Ascending aorta (tissue), 2 donors: Measurements from ENCODE around the gene ACTL6B. TPM values are rescaled to one million over a fixed set of nuclear protein-coding genes. Genes with fewer than 3 reads are reported as not detected.
A peak's percentile ranks its signal among the peaks of the same experiment; 100 is the strongest.

Experiments
- DNase-seq, 2 donors: peaks; one replicate each; pipeline ENCODE4 v3.0.0-alpha.2; 2019; ENCODE audit warnings: low spot score in 2 of 2
- H3K27ac ChIP-seq, 2 donors: fragments of 200-600 bp; sonication (generic); one replicate each; pipeline ENCODE4 v1.5.1; 2016 to 2017; ENCODE audit warnings: mild to moderate bottlenecking in 1 of 2
- H3K27me3 ChIP-seq: fragments of 200-600 bp; sonication (generic); one replicate; pipeline ENCODE4 v1.5.1; 2017
- H3K36me3 ChIP-seq, 2 donors: fragments of 200-600 bp; sonication (generic); one replicate each; pipeline ENCODE4 v1.5.1; 2016
- H3K4me1 ChIP-seq, 2 donors: fragments of 200-600 bp; sonication (generic); one replicate each; pipeline ENCODE4 v1.5.1; 2016 to 2017; ENCODE audit warnings: mild to moderate bottlenecking in 1 of 2
- H3K4me3 ChIP-seq, 2 donors: fragments of 200-600 bp; sonication (generic); one replicate each; pipeline ENCODE4 v1.5.1; 2016 to 2017; ENCODE audit warnings: mild to moderate bottlenecking in 1 of 2
- H3K9me3 ChIP-seq, 2 donors: fragments of 200-600 bp; sonication (generic); one replicate each; pipeline ENCODE4 v1.5.1; 2016
- CTCF ChIP-seq, 3 experiments: fragments of 200-600 bp in 2 of 3; fragments of 450-650 bp in 1 of 3; sonication (generic) in 2 of 3; IDR thresholded peaks; one replicate each; pipeline ENCODE4 v1.5.1; 2016 to 2019; ENCODE audit warnings: antibody characterized with exemption in 3 of 3, mild to moderate bottlenecking in 1 of 3, moderate library complexity in 1 of 3
- intact Hi-C: fragments of 100-400 bp; cut with DNase I; formaldehyde crosslinking; loops from one replicate; pipeline ENCODE4 v1.15.1; 2023
- total RNA-seq: library from RNA; depleted of rRNA; stranded (reverse); fragments of >200 nt; gene quantifications from one replicate; pipeline ENCODE4 v1.1.0, GENCODE V29; 2016

Gene ACTL6B
- total RNA-seq, 1 donor from 2014 or later: not detected

DNA sequence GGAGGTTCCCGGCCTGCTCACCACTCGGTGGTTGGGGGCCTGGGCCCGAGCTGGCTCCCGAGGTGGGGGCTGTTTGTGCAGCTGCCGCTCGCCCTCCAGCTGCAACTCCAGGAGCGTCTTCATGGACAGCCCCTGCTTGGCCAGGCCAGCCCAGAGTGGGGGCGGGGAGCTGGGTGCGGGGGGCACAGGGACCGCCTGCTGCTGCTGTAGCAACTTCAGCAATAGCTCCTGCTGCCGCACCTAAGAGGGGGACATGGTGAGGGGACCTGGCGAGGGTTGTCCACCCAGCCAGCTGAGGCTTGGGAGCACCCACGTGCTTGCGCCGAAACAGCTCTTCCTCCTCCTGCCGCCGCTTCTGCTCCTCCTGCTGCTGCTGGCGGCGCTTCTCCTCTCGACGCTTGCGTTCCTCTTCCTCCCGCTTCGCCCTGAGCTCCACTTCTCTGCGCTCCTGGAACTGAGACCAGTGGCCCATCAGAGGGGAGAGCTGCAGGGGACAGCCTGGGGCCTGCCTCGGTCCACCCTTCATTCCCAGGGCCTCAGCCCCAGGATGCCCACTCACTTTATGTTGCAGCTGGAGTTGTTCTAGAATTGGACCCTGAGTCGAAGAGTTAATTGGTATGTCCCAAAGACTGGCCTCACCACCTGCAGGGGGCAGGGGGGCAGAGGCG, 26.9 kb upstream of the ACTL6B start:
- no peak overlapping the region for H3K4me3 ChIP-seq
- peaks cover 77 to 91% of the 10 kb centered on the region in 2 donors for H3K36me3 ChIP-seq
- TF ChIP-seq CTCF (IDR thresholded peaks at IDR 0.05): no peak
- no peaks in the 10 kb centered on the region for H3K9me3 ChIP-seq
- H3K27ac ChIP-seq: no peak overlapping the region
- intact Hi-C loops: no loop called here
- no peaks in the 10 kb centered on the region for H3K27me3 ChIP-seq
- DNase-seq: no peak
- H3K4me1 ChIP-seq: peaks cover 0 to 4% of the 10 kb centered on the region in 2 donors

GRCh38 chr7:100682228-100682741, 26.0 kb upstream of the ACTL6B start:
- Histone ChIP-seq H3K27me3 (no peaks in the 10 kb centered on the region), H3K27ac (no peak overlapping the region), H3K4me3 (no peak overlapping the region), H3K36me3 (peaks cover 77 to 91% of the 10 kb centered on the region in 2 donors), H3K4me1 (peaks cover 0 to 4% of the 10 kb centered on the region in 2 donors), H3K9me3 (no peaks in the 10 kb centered on the region)
- intact Hi-C loops: no loop called here
- no peak for TF ChIP-seq CTCF (IDR thresholded peaks at IDR 0.05)
- no peak for DNase-seq

GRCh38 chr7:100681491-100682227, 25.4 kb upstream of the ACTL6B start:
- Histone ChIP-seq H3K4me3 (no peak overlapping the region), H3K9me3 (no peaks in the 10 kb centered on the region), H3K27ac (no peak overlapping the region), H3K36me3 (peaks cover 77 to 91% of the 10 kb centered on the region in 2 donors), H3K27me3 (no peaks in the 10 kb centered on the region), H3K4me1 (peaks cover 0 to 4% of the 10 kb centered on the region in 2 donors)
- TF ChIP-seq CTCF (IDR thresholded peaks at IDR 0.05): no peak
- no peak for DNase-seq
- intact Hi-C loops: no loop called here

DNA sequence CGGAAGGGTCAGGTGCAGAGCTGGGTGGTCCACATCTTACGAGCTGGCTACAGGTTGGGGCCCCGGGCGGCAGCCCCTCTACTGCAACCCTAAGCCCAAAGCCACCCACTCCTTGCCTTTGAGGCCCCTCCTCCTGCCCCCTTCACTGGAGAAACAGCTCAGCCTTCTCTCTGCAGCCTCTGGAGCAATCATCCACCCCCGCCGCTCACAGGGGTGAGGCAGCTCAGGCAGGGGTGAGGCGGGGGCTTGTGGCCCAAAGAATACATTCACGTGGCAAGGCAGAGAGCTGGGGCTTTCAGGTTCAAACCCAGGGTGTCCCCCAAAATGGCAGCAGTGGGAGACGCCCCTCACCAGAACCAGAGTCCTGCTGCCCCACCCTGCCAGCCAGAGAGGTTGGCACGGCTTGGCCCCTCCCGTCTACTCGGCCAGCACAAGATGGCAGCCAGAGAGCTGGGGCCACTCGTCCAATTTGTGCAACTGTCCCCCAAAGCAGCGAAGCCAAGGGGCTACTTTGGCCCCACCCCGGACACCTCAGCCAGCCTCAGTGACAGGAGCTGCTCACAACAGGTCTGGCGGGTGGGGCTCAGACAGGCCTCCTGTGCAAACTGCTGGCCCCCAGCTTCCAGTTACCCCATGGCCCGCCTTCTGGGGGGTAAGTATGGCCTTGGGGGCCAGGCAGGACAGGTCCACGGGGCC, 24.5 kb upstream of the ACTL6B start:
- H3K4me1 ChIP-seq: peaks cover 3 to 12% of the 10 kb centered on the region in 2 donors
- no peak for TF ChIP-seq CTCF (IDR thresholded peaks at IDR 0.05)
- peak overlapping the region; percentile 47 to 59 for H3K27ac ChIP-seq
- no peaks in the 10 kb centered on the region for H3K9me3 ChIP-seq
- no peak overlapping the region for H3K4me3 ChIP-seq
- no peaks in the 10 kb centered on the region for H3K27me3 ChIP-seq
- intact Hi-C loops: no loop called here
- peaks cover 70 to 85% of the 10 kb centered on the region in 2 donors for H3K36me3 ChIP-seq
- no peak for DNase-seq

DNA sequence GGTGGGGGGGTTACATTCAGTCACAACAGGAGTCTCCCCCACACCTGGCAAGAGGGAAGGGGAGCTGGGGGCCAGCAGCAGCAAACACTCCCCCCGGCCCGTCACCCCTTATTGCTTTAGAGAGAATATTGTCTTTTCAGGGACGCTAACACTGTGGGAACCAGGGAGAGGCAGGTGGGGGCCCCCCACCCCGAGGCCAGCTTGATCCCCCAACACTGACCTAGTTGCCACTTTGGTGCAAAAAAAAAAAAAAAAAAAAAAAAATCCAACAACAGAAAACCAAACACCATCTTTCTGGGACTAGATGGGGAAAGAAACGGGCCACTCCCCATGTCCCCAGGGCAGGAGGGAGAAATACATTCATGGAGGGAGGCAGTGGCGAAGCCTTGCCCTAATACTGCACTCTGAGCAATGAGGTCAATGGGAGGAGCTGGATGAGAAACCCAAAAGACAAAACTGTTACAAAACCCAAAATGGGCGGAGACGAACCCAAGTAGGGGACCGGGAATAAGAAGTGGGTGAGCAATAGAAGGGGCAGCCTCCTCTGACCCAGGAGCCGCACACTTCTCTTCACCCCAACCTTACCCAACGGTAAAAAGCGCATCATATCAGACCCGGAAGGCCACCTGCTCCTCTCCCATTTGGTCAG, 23.8 kb upstream of the ACTL6B start:
- Histone ChIP-seq H3K4me1 (peaks cover 3 to 12% of the 10 kb centered on the region in 2 donors), H3K27ac (peak overlapping the region; percentile 47 to 51), H3K27me3 (no peaks in the 10 kb centered on the region), H3K36me3 (peaks cover 63 to 78% of the 10 kb centered on the region in 2 donors), H3K9me3 (no peaks in the 10 kb centered on the region), H3K4me3 (no peak overlapping the region)
- intact Hi-C loops: no loop called here
- TF ChIP-seq CTCF (IDR thresholded peaks at IDR 0.05): no peak
- no peak for DNase-seq
